Measurements from ENCODE around the gene AHDC1. TPM values are rescaled to one million over a fixed set of nuclear protein-coding genes. Genes with fewer than 3 reads are reported as not detected.

Gene AHDC1
- total RNA-seq, 1 donor from 2014 or later, result 10.8 TPM

DNA sequence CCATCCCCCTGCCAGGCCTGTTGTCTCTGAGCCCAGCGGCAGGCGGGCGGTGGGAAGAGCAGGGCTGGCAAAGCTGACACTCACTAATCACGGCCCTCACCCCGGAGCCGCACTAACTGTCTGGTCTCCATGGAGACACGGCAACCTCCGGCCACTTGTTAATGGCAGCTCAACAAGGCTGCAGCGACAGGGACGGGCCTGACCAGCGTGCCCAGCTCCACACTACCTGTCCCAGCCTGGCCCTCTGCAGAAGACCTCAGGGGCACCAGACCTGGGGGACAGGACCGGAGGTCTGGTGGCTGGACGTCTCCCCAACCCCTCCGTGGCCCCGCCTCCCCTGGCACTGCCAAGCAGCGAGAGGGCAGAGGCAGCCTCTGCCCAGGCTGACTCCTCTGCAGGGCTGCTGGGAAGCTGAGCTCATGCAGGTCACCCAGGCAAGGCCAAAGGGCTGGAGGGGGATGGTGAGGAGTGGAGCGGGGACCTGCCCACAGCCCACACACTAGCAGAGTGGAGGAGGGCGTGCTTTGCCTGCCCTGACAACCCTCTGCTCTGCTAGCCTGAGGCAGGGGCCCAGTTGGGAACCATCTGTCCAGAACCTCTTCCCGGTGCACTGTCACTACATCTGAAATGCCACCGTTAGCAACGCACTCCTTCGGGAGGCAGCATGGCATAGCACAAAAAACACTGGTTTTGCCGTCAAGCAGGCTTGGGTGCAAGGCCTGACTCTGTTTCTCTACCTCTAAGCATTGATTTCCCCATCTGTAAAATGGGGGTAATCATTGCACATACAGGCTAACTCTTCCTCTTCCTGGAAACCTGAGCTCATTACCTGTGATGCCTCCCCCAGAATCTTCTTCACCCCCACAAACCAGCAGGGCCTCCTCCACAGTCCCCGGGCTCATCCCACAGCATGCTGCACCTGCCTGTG lies 84.3 kb downstream of the AHDC1 start:
- TF ChIP-seq, protein P1, sequence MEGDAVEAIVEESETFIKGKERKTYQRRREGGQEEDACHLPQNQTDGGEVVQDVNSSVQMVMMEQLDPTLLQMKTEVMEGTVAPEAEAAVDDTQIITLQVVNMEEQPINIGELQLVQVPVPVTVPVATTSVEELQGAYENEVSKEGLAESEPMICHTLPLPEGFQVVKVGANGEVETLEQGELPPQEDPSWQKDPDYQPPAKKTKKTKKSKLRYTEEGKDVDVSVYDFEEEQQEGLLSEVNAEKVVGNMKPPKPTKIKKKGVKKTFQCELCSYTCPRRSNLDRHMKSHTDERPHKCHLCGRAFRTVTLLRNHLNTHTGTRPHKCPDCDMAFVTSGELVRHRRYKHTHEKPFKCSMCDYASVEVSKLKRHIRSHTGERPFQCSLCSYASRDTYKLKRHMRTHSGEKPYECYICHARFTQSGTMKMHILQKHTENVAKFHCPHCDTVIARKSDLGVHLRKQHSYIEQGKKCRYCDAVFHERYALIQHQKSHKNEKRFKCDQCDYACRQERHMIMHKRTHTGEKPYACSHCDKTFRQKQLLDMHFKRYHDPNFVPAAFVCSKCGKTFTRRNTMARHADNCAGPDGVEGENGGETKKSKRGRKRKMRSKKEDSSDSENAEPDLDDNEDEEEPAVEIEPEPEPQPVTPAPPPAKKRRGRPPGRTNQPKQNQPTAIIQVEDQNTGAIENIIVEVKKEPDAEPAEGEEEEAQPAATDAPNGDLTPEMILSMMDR (conservative IDR thresholded peaks at IDR 0.05; ENCODE audit: low read depth, low read length), result no peak
- DNase-seq (ENCODE audit: low read depth), result no peak
- H3K4me3 ChIP-seq (ENCODE audit: low read depth, low read length), result peak overlapping the region; percentile 45

DNA sequence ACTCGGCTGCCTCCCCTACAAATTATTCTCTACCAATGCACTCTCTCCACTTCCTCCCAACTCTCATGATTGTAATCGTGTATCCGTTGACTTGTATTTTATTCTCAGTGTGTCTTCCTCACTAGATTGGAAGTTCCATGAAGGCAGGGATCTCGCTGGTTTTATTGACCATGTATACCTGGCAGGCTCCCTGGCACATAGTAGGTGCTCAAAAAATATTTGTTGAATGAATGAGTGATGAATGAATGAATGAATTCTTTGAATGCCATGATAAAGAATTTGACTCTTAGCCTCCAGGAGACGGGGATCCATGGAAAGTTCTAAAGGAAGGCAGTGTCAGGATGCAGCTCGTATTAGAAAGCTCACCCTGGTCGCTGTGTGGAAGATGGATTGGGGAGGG lies 85.1 kb downstream of the AHDC1 start:
- DNase-seq (ENCODE audit: low read depth), result no peak
- no peak overlapping the region for H3K4me3 ChIP-seq (ENCODE audit: low read depth, low read length)

DNA sequence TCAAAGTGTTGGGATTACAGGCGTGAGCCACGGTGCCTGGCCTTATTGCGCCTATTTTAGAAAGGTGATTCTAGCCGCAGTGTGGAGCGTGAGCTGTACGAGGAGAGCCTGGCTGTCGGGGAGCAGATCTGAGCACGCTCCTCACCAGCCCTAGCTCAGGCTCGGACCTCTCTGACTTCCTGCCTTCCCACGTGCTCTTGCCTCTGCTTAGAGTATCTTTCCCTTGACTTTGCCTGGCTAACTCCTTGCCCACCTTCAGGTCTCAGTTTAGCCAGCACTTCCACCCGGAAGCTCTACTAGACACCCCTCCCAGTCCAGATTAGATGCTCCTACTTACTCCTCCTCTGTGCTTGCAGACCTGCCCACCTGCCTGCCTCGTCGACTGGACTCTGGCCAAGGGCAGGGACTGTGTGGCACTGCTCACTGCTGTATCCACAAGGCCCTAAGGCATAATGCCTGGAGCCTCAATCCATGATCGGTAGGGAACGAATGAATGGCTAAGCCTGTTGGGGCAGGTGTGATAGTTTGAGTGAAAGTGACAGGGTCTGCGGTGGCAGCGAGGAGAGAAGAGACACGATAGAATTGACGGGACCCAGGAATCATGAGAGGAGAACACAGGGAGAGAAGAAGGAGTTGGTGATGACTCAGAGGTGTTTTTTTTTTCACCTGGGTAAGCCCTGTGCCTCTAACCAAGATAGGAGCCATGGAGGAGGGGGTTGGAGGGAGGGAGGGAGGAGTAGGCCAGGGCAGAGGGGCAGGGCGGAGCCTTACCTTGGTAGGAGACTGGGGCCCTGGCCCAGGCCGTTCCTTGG lies 85.8 kb downstream of the AHDC1 start:
- no peak for DNase-seq (ENCODE audit: low read depth)
- TF ChIP-seq, protein P1 (conservative IDR thresholded peaks at IDR 0.05; ENCODE audit: low read depth, low read length), result no peak
- no peak overlapping the region for H3K4me3 ChIP-seq (ENCODE audit: low read depth, low read length)

More for the DNA sequence above, 85.1 kb downstream of the AHDC1 start:
- TF ChIP-seq, protein P1 (conservative IDR thresholded peaks at IDR 0.05; ENCODE audit: low read depth, low read length), result no peak

DNA sequence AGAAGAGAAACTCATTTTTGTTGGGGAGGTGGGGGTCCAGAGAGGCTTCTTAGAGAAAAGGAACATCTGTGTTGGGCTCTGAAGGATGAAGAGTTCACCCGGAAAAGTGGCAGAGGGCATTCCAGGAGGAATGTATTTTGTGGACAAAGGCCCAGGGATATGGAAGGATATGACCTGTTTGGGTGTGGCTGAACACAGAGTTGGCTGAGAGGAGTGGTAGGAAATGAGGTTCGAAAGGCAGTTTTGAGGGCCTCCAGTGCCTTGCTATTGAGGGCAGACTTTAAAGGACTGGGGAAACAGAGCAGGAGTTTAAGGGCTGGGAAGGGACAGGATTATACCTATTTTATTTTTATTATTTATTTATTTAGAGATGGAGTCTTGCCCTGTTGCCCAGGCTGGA lies 86.6 kb downstream of the AHDC1 start:
- TF ChIP-seq, protein P1 (conservative IDR thresholded peaks at IDR 0.05; ENCODE audit: low read depth, low read length), result no peak
- DNase-seq (ENCODE audit: low read depth), result no peak
- no peak overlapping the region for H3K4me3 ChIP-seq (ENCODE audit: low read depth, low read length)

DNA sequence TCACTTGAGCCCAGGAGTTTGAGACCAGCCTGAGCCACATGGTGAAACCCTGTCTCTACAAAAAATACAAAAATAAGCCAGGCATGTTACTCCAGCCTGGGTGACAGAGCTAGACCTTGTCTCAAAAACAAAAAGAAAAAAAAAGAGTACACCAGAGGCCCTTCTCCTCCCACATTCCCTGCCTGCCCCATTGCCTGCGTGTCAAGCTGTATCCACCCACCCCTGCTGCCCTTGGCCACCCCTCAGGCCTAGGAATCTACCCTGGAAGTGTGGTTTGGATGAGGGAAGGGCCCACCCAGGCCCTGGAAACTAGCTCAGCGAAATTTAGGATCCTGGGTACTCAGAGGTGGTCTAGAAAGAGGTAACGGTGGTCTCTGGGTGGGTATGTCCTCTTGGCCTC lies 88.3 kb downstream of the AHDC1 start:
- H3K4me3 ChIP-seq (ENCODE audit: low read depth, low read length), result no peak overlapping the region
- TF ChIP-seq, protein P1 (conservative IDR thresholded peaks at IDR 0.05; ENCODE audit: low read depth, low read length), result no peak
- no peak for DNase-seq (ENCODE audit: low read depth)

DNA sequence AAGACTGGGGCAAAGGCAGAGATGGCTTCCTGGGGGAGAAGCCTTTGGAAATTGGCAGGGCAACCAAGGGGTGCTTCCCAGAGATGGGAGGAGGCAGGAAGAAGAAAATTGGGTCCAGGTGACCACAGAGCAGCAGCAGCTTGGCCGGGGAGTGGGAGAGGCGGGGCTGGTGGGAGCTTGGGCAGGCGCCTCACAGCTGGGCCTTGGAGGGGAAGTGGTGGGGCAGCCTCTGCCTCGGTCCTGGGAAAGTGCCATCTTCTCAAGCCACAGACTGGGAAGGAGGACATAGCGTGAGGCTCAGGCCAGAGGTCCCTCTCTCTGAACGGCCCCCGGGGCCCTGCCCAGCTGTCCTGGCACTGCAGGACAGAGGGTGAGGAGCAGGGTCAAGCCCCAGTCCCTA lies 90.0 kb downstream of the AHDC1 start:
- no peak overlapping the region for H3K4me3 ChIP-seq (ENCODE audit: low read depth, low read length)
- DNase-seq (ENCODE audit: low read depth), result no peak
- TF ChIP-seq, protein P1 (conservative IDR thresholded peaks at IDR 0.05; ENCODE audit: low read depth, low read length), result no peak
